SK-N-SH (cell line): ENCODE data around the gene CIB4. TPM values are rescaled to one million over a fixed set of nuclear protein-coding genes. Genes with fewer than 3 reads are reported as not detected.

Experiments
- CTCF ChIA-PET: fragments of 300-600, 350-600 bp; formaldehyde crosslinking; extraction: SDS; loops from one replicate; lab custom pipeline; 2021; lab: Yijun Ruan, JAX
- POLR2A ChIA-PET: fragments of 350-600 bp; sonication (Branson Sonifier 250); formaldehyde crosslinking; extraction: SDS; loops from one replicate; lab custom pipeline; 2020; ENCODE audit warnings: antibody characterized with exemption, inconsistent platforms; lab: Yijun Ruan, JAX
- DNase-seq: peaks from one replicate; pipeline ENCODE4 v3.0.0; 2012
- H2AFZ ChIP-seq: fragments of 200-600 bp; sonication (generic); 2 replicates; pipeline ENCODE4 v1.8.1; 2016; ENCODE audit warnings: antibody characterized with exemption, mild to moderate bottlenecking, low read depth
- H3F3A ChIP-seq: fragments of 200-600 bp; sonication (generic); replicated peaks from 2 replicates; pipeline ENCODE3; 2016; ENCODE audit warnings: antibody characterized with exemption, mild to moderate bottlenecking; ENCODE audit not compliant: insufficient read depth
- H3K27ac ChIP-seq, 2 experiments: fragments of 200-500 bp in 1 of 2; fragments of 200-600 bp in 1 of 2; sonication (Bioruptor generic) in 1 of 2; sonication (generic), shearing (Covaris generic) in 1 of 2; 2 replicates each; pipeline versions ENCODE4 v1.5.1 to v1.6.1; 2014 to 2016; ENCODE audit warnings: low read depth in 2 of 2, inconsistent platforms in 1 of 2, low read length in 1 of 2, mild to moderate bottlenecking in 1 of 2, mixed read lengths in 1 of 2
- H3K27me3 ChIP-seq: fragments of 200-600 bp; sonication (generic), shearing (Covaris generic); 2 replicates; pipeline ENCODE4 v1.6.1; 2016; ENCODE audit warnings: mixed run types; ENCODE audit not compliant: insufficient read depth
- H3K36me3 ChIP-seq, 2 experiments: fragments of 200-500 bp in 1 of 2; fragments of 200-600 bp in 1 of 2; sonication (Bioruptor generic) in 1 of 2; sonication (generic) in 1 of 2; replicated peaks in 1 of 2; 2 replicates each; pipeline versions ENCODE3 to v1.5.1; 2014 to 2016; ENCODE audit warnings: low read length in 1 of 2, mild to moderate bottlenecking in 1 of 2; ENCODE audit not compliant: insufficient read depth in 2 of 2, control insufficient read depth in 1 of 2
- H3K4me1 ChIP-seq, 2 experiments: fragments of 200-500 bp in 1 of 2; fragments of 200-600 bp in 1 of 2; sonication (Bioruptor generic) in 1 of 2; sonication (generic), shearing (Covaris generic) in 1 of 2; 2 replicates each; pipeline versions ENCODE4 v1.5.1 to v1.6.1; 2014 to 2016; ENCODE audit warnings: low read depth in 1 of 2, low read length in 1 of 2, mixed run types in 1 of 2; ENCODE audit not compliant: insufficient read depth in 2 of 2, control insufficient read depth in 1 of 2
- H3K4me2 ChIP-seq: fragments of 200-600 bp; sonication (generic), shearing (Covaris generic); 2 replicates; pipeline ENCODE4 v1.6.1; 2017; ENCODE audit warnings: mixed run types
- H3K4me3 ChIP-seq, 2 experiments: fragments of 200-500 bp in 1 of 2; fragments of 200-600 bp in 1 of 2; sonication (Bioruptor generic) in 1 of 2; sonication (generic), shearing (Covaris generic) in 1 of 2; 2 replicates each; pipeline versions ENCODE4 v1.5.1 to v1.8.1; 2014 to 2016; ENCODE audit warnings: low read depth in 2 of 2, inconsistent platforms in 1 of 2, low read length in 1 of 2, mild to moderate bottlenecking in 1 of 2, mixed read lengths in 1 of 2, moderate library complexity in 1 of 2
- H3K79me2 ChIP-seq: fragments of 200-600 bp; sonication (generic); 2 replicates; pipeline ENCODE4 v1.8.1; 2017; ENCODE audit warnings: mild to moderate bottlenecking; ENCODE audit not compliant: insufficient read depth
- H3K9ac ChIP-seq: fragments of 200-600 bp; sonication (generic); 2 replicates; pipeline ENCODE4 v1.6.1; 2017; ENCODE audit warnings: mixed run types
- H3K9me2 ChIP-seq: fragments of 200-600 bp; sonication (generic); 2 replicates; pipeline ENCODE4 v1.6.1; 2017; ENCODE audit warnings: mixed run types
- H3K9me3 ChIP-seq: fragments of 200-600 bp; sonication (generic); 2 replicates; pipeline ENCODE4 v1.6.1; 2017; ENCODE audit warnings: mixed run types, mild to moderate bottlenecking, moderate library complexity
- H4K20me1 ChIP-seq: fragments of 200-600 bp; sonication (generic); 2 replicates; pipeline ENCODE4 v1.6.1; 2017; ENCODE audit warnings: mild to moderate bottlenecking, mixed run types; ENCODE audit not compliant: insufficient read depth
- ELF1 ChIP-seq: IDR thresholded peaks from 2 replicates; pipeline ENCODE4 v1.4.0; 2012
- GABPA ChIP-seq: IDR thresholded peaks from 2 replicates; pipeline ENCODE4 v1.4.0; 2012; ENCODE audit warnings: low read depth, mild to moderate bottlenecking
- GATA2 ChIP-seq: sonication (generic); formaldehyde crosslinking; IDR thresholded peaks from 2 replicates; pipeline ENCODE4 v1.5.0; 2020; ENCODE audit warnings: mild to moderate bottlenecking, missing genetic modification reagents
- IRF3 ChIP-seq: fragments of 150-350 bp; IDR thresholded peaks from 2 replicates; pipeline ENCODE4 v1.6.1; 2016; ENCODE audit warnings: mild to moderate bottlenecking, low read depth, low read length
- MAX ChIP-seq: IDR thresholded peaks from 2 replicates; pipeline ENCODE4 v1.4.0; 2012; ENCODE audit warnings: low read depth
- MXI1 ChIP-seq: IDR thresholded peaks from 2 replicates; pipeline ENCODE4 v1.6.1; 2012; ENCODE audit warnings: mild to moderate bottlenecking, low read depth, low read length, improper control_type of control experiment
- NFIC ChIP-seq: IDR thresholded peaks from 2 replicates; pipeline ENCODE4 v1.4.0; 2012; ENCODE audit warnings: borderline replicate concordance
- NRF1 ChIP-seq: IDR thresholded peaks from 2 replicates; pipeline ENCODE4 v1.6.1; 2012; ENCODE audit warnings: low read depth, mild to moderate bottlenecking, low read length
- PBX3 ChIP-seq: IDR thresholded peaks from 2 replicates; pipeline ENCODE4; 2012
- RCOR1 ChIP-seq: fragments of 150-350 bp; IDR thresholded peaks from 2 replicates; pipeline ENCODE4 v1.6.1; 2017; ENCODE audit warnings: antibody characterized with exemption, low read length
- RFX5 ChIP-seq: IDR thresholded peaks from 2 replicates; pipeline ENCODE4 v1.6.1; 2012; ENCODE audit warnings: mild to moderate bottlenecking, improper control_type of control experiment, low read length
- RXRA ChIP-seq: IDR thresholded peaks from 2 replicates; pipeline ENCODE4 v1.4.0; 2012; ENCODE audit warnings: low read depth, mild to moderate bottlenecking, borderline replicate concordance
- SIN3A ChIP-seq: IDR thresholded peaks from 2 replicates; pipeline ENCODE4 v1.6.1; 2012; ENCODE audit warnings: low read depth, mild to moderate bottlenecking, low read length, moderate library complexity, borderline replicate concordance
- SMC3 ChIP-seq: IDR thresholded peaks from 2 replicates; pipeline ENCODE4 v1.6.1; 2012; ENCODE audit warnings: low read depth, low read length, improper control_type of control experiment
- TAF1 ChIP-seq: IDR thresholded peaks from 2 replicates; pipeline ENCODE4 v1.6.1; 2012; ENCODE audit warnings: low read depth, mild to moderate bottlenecking, low read length, moderate library complexity, borderline replicate concordance
- USF1 ChIP-seq: IDR thresholded peaks from 2 replicates; pipeline ENCODE4 v1.4.0; 2012; ENCODE audit warnings: low read depth, borderline replicate concordance
- USF2 ChIP-seq: fragments of 150-350 bp; IDR thresholded peaks from 2 replicates; pipeline ENCODE4 v1.6.1; 2017; ENCODE audit warnings: antibody characterized with exemption, low read length, low read depth, borderline replicate concordance
- WGBS: methylation state at CpG from one replicate; pipeline ENCODE4 v1.1.6; 2017; ENCODE audit warnings: low lambda C conversion rate; 5-methylcytosine and 5-hydroxymethylcytosine counted together
- polyA plus RNA-seq, 3 experiments: library from polyadenylated mRNA; depleted of rRNA; stranded (reverse); fragments of >200 nt; gene quantifications; 2 replicates each; pipeline ENCODE4 v1.2.3, GENCODE V29; 2012

The CIB4 gene
- polyA plus RNA-seq, 1 of the 3 experiments (the other 2 are of a cell fraction) = not detected

GRCh38 chr2:26619096-26619495, 22.1 kb downstream of the CIB4 start (continued):
- TF ChIP-seq TAF1 (no peak), RCOR1 (no peak), ELF1 (no peak), GABPA (no peak)

- no peak overlapping the region for H3K4me2 ChIP-seq
- TF ChIP-seq USF1 = no peak
- CTCF ChIA-PET = interaction anchor here (6.0 to 18.4 kb wide), 2 partner anchors 13 to 120 kb away, joined by 81 to 944 read pairs; no protein-coding TSS in a partner anchor
Observed at GRCh38 chr2:26618611-26619010, 22.6 kb downstream of the CIB4 start.

GRCh38 chr2:26617588-26618083, 23.5 kb downstream of the CIB4 start:
- H3K9me2 ChIP-seq = no peaks in the 10 kb centered on the region
- no peaks in the 10 kb centered on the region for H3F3A ChIP-seq
- H3K27me3 ChIP-seq = peaks cover 44% of the 10 kb centered on the region
- ChIA-PET CTCF (interaction anchor here (6.0 to 18.4 kb wide), 2 partner anchors 12 to 121 kb away, joined by 81 to 944 read pairs; no protein-coding TSS in a partner anchor), POLR2A (no interaction called here)
- no peaks in the 10 kb centered on the region for H3K9me3 ChIP-seq
- H3K4me2 ChIP-seq = no peak overlapping the region
- no peak for DNase-seq
- no peak overlapping the region for H3K27ac ChIP-seq
- H3K4me1 ChIP-seq = peaks cover 0 to 32% of the 10 kb centered on the region in 2 experiments; a peak in 1 of 4 replicates
- no peaks in the 10 kb centered on the region for H3K36me3 ChIP-seq
- H3K9ac ChIP-seq = no peak overlapping the region
- 61% methylated on average over 7 of the region's 7 CpGs for WGBS
- no peaks in the 10 kb centered on the region for H4K20me1 ChIP-seq
- H3K79me2 ChIP-seq = no peaks in the 10 kb centered on the region
- TF ChIP-seq RXRA (no peak), SIN3A (no peak), PBX3 (no peak), MAX (no peak), GATA2 (no peak), SMC3 (no peak), IRF3 (no peak), NFIC (no peak), ELF1 (no peak), NRF1 (no peak), USF2 (no peak), MXI1 (no peak), RFX5 (no peak)
- H2AFZ ChIP-seq = no peak overlapping the region
- H3K4me3 ChIP-seq = no peak overlapping the region

More at GRCh38 chr2:26618611-26619010, 22.6 kb downstream of the CIB4 start:
- DNase-seq = peak; percentile 26
- no peaks in the 10 kb centered on the region for H3K9me3 ChIP-seq
- H3K4me1 ChIP-seq = peaks cover 0 to 23% of the 10 kb centered on the region in 2 experiments; a peak in 1 of 4 replicates
- H3K9ac ChIP-seq = no peak overlapping the region
- H3K36me3 ChIP-seq = no peaks in the 10 kb centered on the region
- H3K79me2 ChIP-seq = no peaks in the 10 kb centered on the region
- POLR2A ChIA-PET = interaction anchor here (0.7 kb wide), 1 partner anchor 392 kb away, joined by 3 read pairs; no protein-coding TSS in a partner anchor
- H3K27ac ChIP-seq = no peak overlapping the region
- no peaks in the 10 kb centered on the region for H3F3A ChIP-seq
- no peak overlapping the region for H3K4me3 ChIP-seq
- no peak overlapping the region for H2AFZ ChIP-seq
- H3K27me3 ChIP-seq = peaks cover 35% of the 10 kb centered on the region
- 70% methylated on average over 10 of the region's 10 CpGs for WGBS
- no peaks in the 10 kb centered on the region for H3K9me2 ChIP-seq
- no peaks in the 10 kb centered on the region for H4K20me1 ChIP-seq
